Stimulated activated CD4-positive, alpha-beta T cell treated with anti-CD3 and anti-CD28 coated beads, Interleukin-1b, Interleukin-23, amount 100 ng/mL, for 24 hours (primary cell): ENCODE results near the gene RMND5A.
A peak's percentile ranks its signal among the peaks of the same experiment; 100 is the strongest.
"Not testable (repeated sequence)": the region's sequence is repeated elsewhere in the genome, so short reads cannot be mapped to it uniquely, and the experiment has no call there.

Source experiments
- DNase-seq, 4 experiments: peaks; one replicate each; pipeline ENCODE4 v3.0.0-alpha.2; 2020; ENCODE audit warnings: low read depth in 4 of 4, low spot score in 1 of 4

RMND5A gene

GRCh38 chr2:86719637-86720539 lies at the start of gene RMND5A:
RMND5A (plus strand) TSS chr2:86720291; CDS start chr2:86720668, 377 bp downstream.
- peak; percentile 72 to 88 (median 87) for DNase-seq

GRCh38 chr2:86671337-86671981 lies 48.6 kb upstream of the RMND5A start:
- DNase-seq, result no peak

- no peak for DNase-seq
Measured at GRCh38 chr2:86672027-86672545, 48.0 kb upstream of the RMND5A start.

GRCh38 chr2:86673011-86673410 lies 47.1 kb upstream of the RMND5A start:
- no peak for DNase-seq

- no peak for DNase-seq
Measured at GRCh38 chr2:86673986-86674670, 46.0 kb upstream of the RMND5A start.

GRCh38 chr2:86675104-86675503 lies 45.0 kb upstream of the RMND5A start:
- DNase-seq, result no peak

GRCh38 chr2:86675511-86676015 lies 44.5 kb upstream of the RMND5A start:
- no peak for DNase-seq

GRCh38 chr2:86677816-86678215 lies 42.3 kb upstream of the RMND5A start:
- DNase-seq, result no peak

GRCh38 chr2:86679036-86679435 lies 41.1 kb upstream of the RMND5A start:
- DNase-seq, result no peak

- no peak for DNase-seq
Measured at GRCh38 chr2:86685351-86685750, 34.7 kb upstream of the RMND5A start.

- DNase-seq, result no peak
Measured at GRCh38 chr2:86686460-86686859, 33.6 kb upstream of the RMND5A start.

- no peak for DNase-seq
Measured at GRCh38 chr2:86686905-86687304, 33.2 kb upstream of the RMND5A start.

- DNase-seq, result no peak
Measured at GRCh38 chr2:86695053-86695691, 24.9 kb upstream of the RMND5A start.

- no peak for DNase-seq
Measured at GRCh38 chr2:86697551-86698104, 22.5 kb upstream of the RMND5A start.

- no peak for DNase-seq
Measured at GRCh38 chr2:86700690-86701089, 19.4 kb upstream of the RMND5A start.

GRCh38 chr2:86703704-86704361 lies 16.3 kb upstream of the RMND5A start:
- no peak for DNase-seq

GRCh38 chr2:86704459-86704971 lies 15.6 kb upstream of the RMND5A start:
- no peak for DNase-seq

GRCh38 chr2:86706220-86706619 lies 13.9 kb upstream of the RMND5A start:
- DNase-seq, result no peak

GRCh38 chr2:86706935-86707334 lies 13.2 kb upstream of the RMND5A start:
- no peak for DNase-seq

- DNase-seq, result not testable (repeated sequence)
Measured at GRCh38 chr2:86708126-86708525, 12.0 kb upstream of the RMND5A start.
